ENCODE data around the gene EHD1.

DNA sequence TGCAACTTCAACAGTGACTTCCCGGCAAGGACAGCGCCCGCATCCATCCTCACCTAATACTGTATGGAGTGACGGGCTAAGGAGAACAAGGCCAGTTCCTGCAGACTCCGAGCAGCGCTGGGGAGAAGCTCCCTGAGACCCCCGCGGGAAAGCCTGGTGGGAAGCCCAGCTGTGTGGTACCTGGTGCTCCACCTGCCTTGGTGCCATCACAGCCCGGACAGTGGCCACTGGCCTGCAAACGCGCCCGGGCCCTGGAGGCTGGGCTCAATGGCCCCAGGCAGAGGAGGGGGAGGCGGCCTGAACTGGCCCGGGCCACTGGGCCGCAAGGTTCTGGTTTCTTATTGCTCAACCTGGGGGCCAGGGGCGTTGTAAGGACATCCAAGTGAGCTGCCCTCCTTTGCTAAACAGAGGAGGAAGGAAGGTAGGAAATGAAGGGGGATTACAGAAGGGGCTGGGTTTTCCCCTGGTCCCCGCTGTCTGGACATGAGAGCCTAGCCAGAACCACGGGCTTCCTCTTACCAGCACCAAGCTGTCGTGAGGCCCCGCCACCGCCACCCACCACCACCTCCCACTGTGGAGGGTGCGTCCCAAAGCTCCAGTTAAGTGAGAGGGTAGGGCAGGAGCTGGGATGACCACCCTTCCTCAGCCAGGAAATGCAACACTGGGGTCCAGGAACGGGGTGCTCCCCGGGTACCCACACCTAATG lies 25.5 kb downstream of the EHD1 start:
- TF ChIP-seq, protein P1, sequence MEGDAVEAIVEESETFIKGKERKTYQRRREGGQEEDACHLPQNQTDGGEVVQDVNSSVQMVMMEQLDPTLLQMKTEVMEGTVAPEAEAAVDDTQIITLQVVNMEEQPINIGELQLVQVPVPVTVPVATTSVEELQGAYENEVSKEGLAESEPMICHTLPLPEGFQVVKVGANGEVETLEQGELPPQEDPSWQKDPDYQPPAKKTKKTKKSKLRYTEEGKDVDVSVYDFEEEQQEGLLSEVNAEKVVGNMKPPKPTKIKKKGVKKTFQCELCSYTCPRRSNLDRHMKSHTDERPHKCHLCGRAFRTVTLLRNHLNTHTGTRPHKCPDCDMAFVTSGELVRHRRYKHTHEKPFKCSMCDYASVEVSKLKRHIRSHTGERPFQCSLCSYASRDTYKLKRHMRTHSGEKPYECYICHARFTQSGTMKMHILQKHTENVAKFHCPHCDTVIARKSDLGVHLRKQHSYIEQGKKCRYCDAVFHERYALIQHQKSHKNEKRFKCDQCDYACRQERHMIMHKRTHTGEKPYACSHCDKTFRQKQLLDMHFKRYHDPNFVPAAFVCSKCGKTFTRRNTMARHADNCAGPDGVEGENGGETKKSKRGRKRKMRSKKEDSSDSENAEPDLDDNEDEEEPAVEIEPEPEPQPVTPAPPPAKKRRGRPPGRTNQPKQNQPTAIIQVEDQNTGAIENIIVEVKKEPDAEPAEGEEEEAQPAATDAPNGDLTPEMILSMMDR (conservative IDR thresholded peaks at IDR 0.05): no peak
- TF ChIP-seq EZH2 (IDR thresholded peaks at IDR 0.05; ENCODE audit: low read depth): no peak

Measured in PC-9 (cell line).